Measurements from ENCODE around the gene PRICKLE4. TPM values are rescaled to one million over a fixed set of nuclear protein-coding genes. Genes with fewer than 3 reads are reported as not detected.
A peak's percentile ranks its signal among the peaks of the same experiment; 100 is the strongest.

The PRICKLE4 gene
- total RNA-seq, 1 experiment from 2014 or later, result 0.70 TPM

GRCh38 chr6:41757931-41758640 lies 22.5 kb upstream of the PRICKLE4 start:
- WGBS (ENCODE audit: extremely low coverage, insufficient read length, low lambda C conversion rate), result no CpG with 5 or more reads among the region's 8 CpGs

More at GRCh38 chr6:41757931-41758640, 22.5 kb upstream of the PRICKLE4 start:
- Histone ChIP-seq H4K20me1 (ENCODE audit: control insufficient read depth, insufficient read depth, insufficient read length) (no peaks in the 10 kb centered on the region), H4K5ac (ENCODE audit: insufficient read length, low read depth, low read length) (no peak overlapping the region), H3K23me2 (ENCODE audit: insufficient read length, low read depth, low read length, poor library complexity, severe bottlenecking) (no peaks in the 10 kb centered on the region), H2BK12ac (ENCODE audit: insufficient read length, low read depth, low read length) (no peak overlapping the region), H2AFZ (ENCODE audit: low read length) (no peak overlapping the region), H3K56ac (ENCODE audit: insufficient read length, low read depth, low read length) (no peak overlapping the region), H2BK120ac (ENCODE audit: low read depth, low read length, poor library complexity, severe bottlenecking) (no peak overlapping the region), H3K79me2 (ENCODE audit: insufficient read depth, low read length) (no peaks in the 10 kb centered on the region), H3K27ac (ENCODE audit: insufficient read length, low read depth, low read length) (no peak overlapping the region), H2AK5ac (ENCODE audit: insufficient read length, low read length) (no peak overlapping the region), H3T11ph (ENCODE audit: low read length) (no peak overlapping the region), H3K4me2 (ENCODE audit: insufficient read depth, insufficient read length, low read length) (no peak overlapping the region), H3K9me3 (ENCODE audit: control insufficient read depth, low read depth, low read length) (no peaks in the 10 kb centered on the region), H3K4me1 (ENCODE audit: insufficient read depth, low read length) (no peaks in the 10 kb centered on the region), H4K91ac (ENCODE audit: insufficient read length, low read depth, low read length) (no peak overlapping the region), H2BK15ac (ENCODE audit: low read depth, low read length) (no peak overlapping the region), H3K23ac (ENCODE audit: insufficient read length, low read depth, low read length) (no peak overlapping the region), H2BK5ac (ENCODE audit: insufficient read length, low read length) (no peak overlapping the region), H2BK20ac (ENCODE audit: low read depth, low read length, poor library complexity, severe bottlenecking) (no peak overlapping the region), H3K4ac (ENCODE audit: low read depth, low read length) (no peak overlapping the region), H3K9ac (ENCODE audit: extremely low read depth, insufficient read length, low read length) (no peak overlapping the region), H4K8ac (replicated peaks; ENCODE audit: insufficient read length, low read depth, low read length) (no peak overlapping the region), H3K79me1 (ENCODE audit: insufficient read depth, low read depth, low read length, poor library complexity, severe bottlenecking) (no peaks in the 10 kb centered on the region), H3K14ac (ENCODE audit: insufficient read depth, low read length) (no peak overlapping the region), H3K27me3 (ENCODE audit: insufficient read depth, low read length) (no peaks in the 10 kb centered on the region), H3K18ac (ENCODE audit: insufficient read length, low read depth, low read length) (no peak overlapping the region)
- Mint-ChIP-seq H3K27me3 (ENCODE audit: low read depth) (peaks cover 14% of the 10 kb centered on the region), H3K9me3 (no peaks in the 10 kb centered on the region), H3K27ac (peak overlapping the region in 1 of 3 experiments; percentile 31; a peak in 1 of 7 replicates), H3K4me1 (peaks cover 5 to 9% of the 10 kb centered on the region in 2 experiments; a peak in 3 of 4 replicates), H3K4me3 (no peak overlapping the region), H3K36me3 (ENCODE audit: insufficient read depth in 1 of 3, low read depth in 3 of 3) (no peaks in the 10 kb centered on the region)
- no peak for TF ChIP-seq CTCF (conservative IDR thresholded peaks at IDR 0.05)
- no peak for DNase-seq
